IMR-90 (cell line): ENCODE results near the gene TAF11L6. TPM values are rescaled to one million over a fixed set of nuclear protein-coding genes. Genes with fewer than 3 reads are reported as not detected.

ENCODE experiments used
- ATAC-seq: fragments of 200-7000 bp; cut with Tn5 transposase; 2 replicates; pipeline ENCODE4 v1.9.1; 2020; ENCODE audit warnings: low read depth, mild to moderate bottlenecking, moderate library complexity
- BruUV-seq: library from RNA; stranded (reverse); fragments of 400-500 nt; replicated peaks from 2 replicates; lab custom pipeline; 2021; lab: Mats Ljungman, UMichigan
- CTCF ChIA-PET: fragments of 300-600 bp; formaldehyde crosslinking; extraction: SDS; loops from one replicate; lab custom pipeline; 2021; ENCODE audit warnings: antibody characterized with exemption; lab: Yijun Ruan, JAX
- POLR2A ChIA-PET: fragments of 300-600 bp; sonication (Branson Sonifier 250); formaldehyde crosslinking; loops from one replicate; lab custom pipeline; 2022; ENCODE audit warnings: antibody characterized with exemption; ENCODE audit not compliant: unreplicated experiment; lab: Charles Lee
- DNase-seq: peaks from one replicate; pipeline ENCODE4 v3.0.0; 2013
- H2AFZ ChIP-seq: replicated peaks from 2 replicates; pipeline ENCODE3; 2013; ENCODE audit warnings: low read length, mild to moderate bottlenecking; ENCODE audit not compliant: poor library complexity
- H2AK5ac ChIP-seq: 2 replicates; pipeline ENCODE4 v1.6.1; 2013; ENCODE audit warnings: low read depth, low read length, inconsistent platforms
- H2AK9ac ChIP-seq: replicated peaks from 2 replicates; pipeline ENCODE3; 2013; ENCODE audit warnings: mild to moderate bottlenecking, low read depth, low read length, moderate library complexity; ENCODE audit not compliant: poor library complexity
- H2BK120ac ChIP-seq: 2 replicates; pipeline ENCODE4 v1.6.1; 2013; ENCODE audit warnings: low read depth, low read length, inconsistent platforms
- H2BK15ac ChIP-seq: 3 replicates; pipeline ENCODE4 v1.6.1; 2013; ENCODE audit warnings: low read depth, low read length, inconsistent platforms
- H2BK20ac ChIP-seq: 2 replicates; pipeline ENCODE4 v1.6.1; 2013; ENCODE audit warnings: low read depth, mild to moderate bottlenecking, inconsistent platforms, low read length, moderate library complexity
- H2BK5ac ChIP-seq: 2 replicates; pipeline ENCODE4 v1.6.1; 2013; ENCODE audit warnings: mild to moderate bottlenecking, low read depth, low read length, inconsistent platforms; ENCODE audit not compliant: poor library complexity, severe bottlenecking
- H3K14ac ChIP-seq: replicated peaks from 2 replicates; pipeline ENCODE4 v1.6.1; 2013; ENCODE audit warnings: low read depth, low read length, inconsistent platforms
- H3K18ac ChIP-seq: 2 replicates; pipeline ENCODE4 v1.6.1; 2013; ENCODE audit warnings: low read depth, low read length, control low read depth
- H3K23ac ChIP-seq: 2 replicates; pipeline ENCODE4 v1.6.1; 2013; ENCODE audit warnings: low read depth, low read length, inconsistent platforms
- H3K27ac ChIP-seq: 2 replicates; pipeline ENCODE4 v1.5.1; 2013; ENCODE audit warnings: mild to moderate bottlenecking, control low read depth, low read length; ENCODE audit not compliant: insufficient read depth
- H3K27me3 ChIP-seq: 2 replicates; pipeline ENCODE4 v1.6.1; 2013; ENCODE audit warnings: low read length; ENCODE audit not compliant: control insufficient read depth, insufficient read depth
- H3K36me3 ChIP-seq: 2 replicates; pipeline ENCODE4 v1.6.1; 2013; ENCODE audit warnings: low read length, mixed read lengths; ENCODE audit not compliant: control insufficient read depth, insufficient read depth
- H3K4ac ChIP-seq: 2 replicates; pipeline ENCODE4 v1.6.1; 2013; ENCODE audit warnings: low read depth, low read length, inconsistent platforms
- H3K4me1 ChIP-seq: 2 replicates; pipeline ENCODE4 v1.6.1; 2013; ENCODE audit warnings: low read length, mixed read lengths; ENCODE audit not compliant: control insufficient read depth, insufficient read depth
- H3K4me2 ChIP-seq: 2 replicates; pipeline ENCODE4 v1.6.1; 2013; ENCODE audit warnings: low read depth, mild to moderate bottlenecking, control low read depth, low read length, moderate library complexity
- H3K4me3 ChIP-seq: 2 replicates; pipeline ENCODE4 v1.5.1; 2013; ENCODE audit warnings: low read depth, mild to moderate bottlenecking, control low read depth, low read length, moderate library complexity; ENCODE audit not compliant: insufficient read depth
- H3K56ac ChIP-seq: 2 replicates; pipeline ENCODE4 v1.6.1; 2013; ENCODE audit warnings: low read length, inconsistent platforms; ENCODE audit not compliant: insufficient read depth; ENCODE audit errors: extremely low read depth
- H3K79me1 ChIP-seq, 2 experiments: 2 replicates each; pipeline ENCODE4 v1.6.1; 2013; ENCODE audit warnings: low read length in 2 of 2, inconsistent platforms in 1 of 2, low read depth in 1 of 2
- H3K9ac ChIP-seq: 2 replicates; pipeline ENCODE4 v1.6.1; 2013; ENCODE audit warnings: low read depth, low read length, control low read depth
- H3K9me1 ChIP-seq: 2 replicates; pipeline ENCODE4 v1.6.1; 2013; ENCODE audit warnings: low read length, inconsistent platforms; ENCODE audit not compliant: insufficient read depth
- H3K9me3 ChIP-seq: 2 replicates; pipeline ENCODE4 v1.6.1; 2013; ENCODE audit warnings: low read length; ENCODE audit not compliant: control insufficient read depth, insufficient read depth
- H4K20me1 ChIP-seq: 2 replicates; pipeline ENCODE4 v1.6.1; 2013; ENCODE audit warnings: low read length, inconsistent platforms; ENCODE audit not compliant: insufficient read depth
- H4K5ac ChIP-seq: 2 replicates; pipeline ENCODE4 v1.6.1; 2013; ENCODE audit warnings: mild to moderate bottlenecking, low read depth, low read length, control low read depth
- H4K8ac ChIP-seq, 2 experiments: 2 replicates each; pipeline ENCODE4 v1.6.1; 2013; ENCODE audit warnings: low read depth in 2 of 2, low read length in 2 of 2, control low read depth in 1 of 2, inconsistent platforms in 1 of 2
- H4K91ac ChIP-seq: 2 replicates; pipeline ENCODE4 v1.6.1; 2013; ENCODE audit warnings: low read depth, low read length, inconsistent platforms; ENCODE audit not compliant: insufficient read depth
- BHLHE40 ChIP-seq: fragments of 150-350 bp; IDR thresholded peaks from 2 replicates; pipeline ENCODE4 v1.6.1; 2016; ENCODE audit warnings: mild to moderate bottlenecking, low read depth, low read length
- CTCF ChIP-seq: conservative IDR thresholded peaks from 2 replicates; pipeline ENCODE4 v1.5.1; 2012; ENCODE audit warnings: mild to moderate bottlenecking, low read depth, low read length, improper control_type of control experiment
- NFE2L2 ChIP-seq: fragments of 150-350 bp; IDR thresholded peaks from 2 replicates; pipeline ENCODE4 v1.6.1; 2016; ENCODE audit warnings: low read depth, mild to moderate bottlenecking, low read length
- POLR2A ChIP-seq: IDR thresholded peaks from 2 replicates; pipeline ENCODE4 v1.6.1; 2012; ENCODE audit warnings: mild to moderate bottlenecking, low read depth, low read length
- RAD21 ChIP-seq: IDR thresholded peaks from 2 replicates; pipeline ENCODE4 v1.6.1; 2012; ENCODE audit warnings: low read length, improper control_type of control experiment
- USF2 ChIP-seq: fragments of 150-350 bp; IDR thresholded peaks from 2 replicates; pipeline ENCODE4 v1.6.1; 2017; ENCODE audit warnings: mild to moderate bottlenecking, antibody characterized with exemption, low read length, low read depth
- WGBS, 2 experiments: methylation state at CpG; one replicate each; pipeline versions ENCODE4 v1.1.5 to v1.1.7; 2013; ENCODE audit warnings: missing lambda C conversion rate in 2 of 2; ENCODE audit not compliant: insufficient read length in 1 of 2; ENCODE audit errors: extremely low coverage in 2 of 2; 5-methylcytosine and 5-hydroxymethylcytosine counted together
- dilution Hi-C: fragments of 300-500 bp; cut with HindIII; formaldehyde crosslinking; loops from one replicate; pipeline ENCODE4 v1.14.3; 2018; ENCODE audit warnings: low sequenced_read_pairs; ENCODE audit not compliant: unreplicated experiment
- in situ Hi-C: fragments of 300-500 bp; cut with MboI; formaldehyde crosslinking; loops from 3 replicates; pipeline ENCODE4 v1.14.3; 2019; ENCODE audit warnings: low sequenced_read_pairs, inconsistent platforms, mixed read lengths
- intact Hi-C: fragments of 100-400 bp; cut with micrococcal nuclease; formaldehyde crosslinking; loops from 2 replicates; pipeline ENCODE4 v1.10.0; 2022
- polyA plus RNA-seq, 3 experiments: library from polyadenylated mRNA; depleted of rRNA; stranded (reverse); fragments of >200 nt; gene quantifications; 2 replicates each; pipeline ENCODE4 v1.2.3, GENCODE V29; 2012; ENCODE audit warnings: low replicate concordance in 1 of 3
- total RNA-seq: library from RNA; depleted of rRNA; stranded (reverse); fragments of >200 nt; gene quantifications from 2 replicates; pipeline ENCODE4 v1.2.3, GENCODE V29; 2012

Gene TAF11L6
- total and polyA plus RNA-seq, 2 of the 4 experiments (the other 2 are of a cell fraction): not detected

- Histone ChIP-seq H3K27ac (no peak overlapping the region), H2AK5ac (no peak overlapping the region), H4K5ac (no peak overlapping the region), H3K23ac (no peak overlapping the region), H3K4me2 (no peak overlapping the region), H3K18ac (no peak overlapping the region), H3K4me1 (no peaks in the 10 kb centered on the region), H2BK5ac (no peak overlapping the region), H3K4ac (no peak overlapping the region), H3K14ac (no peak overlapping the region), H3K9ac (no peak overlapping the region), H2BK20ac (no peak overlapping the region), H3K27me3 (peaks cover 6% of the 10 kb centered on the region), H4K91ac (no peak overlapping the region), H2BK120ac (no peak overlapping the region), H4K20me1 (no peaks in the 10 kb centered on the region), H2AFZ (no peak overlapping the region), H3K9me3 (no peaks in the 10 kb centered on the region), H3K36me3 (no peaks in the 10 kb centered on the region), H3K79me1 (no peaks in the 10 kb centered on the region), H3K9me1 (no peaks in the 10 kb centered on the region), H2AK9ac (no peak overlapping the region), H3K4me3 (no peak overlapping the region), H4K8ac (no peak overlapping the region), H3K56ac (no peak overlapping the region), H2BK15ac (no peak overlapping the region)
- DNase-seq (no peak), ATAC-seq (no peak)
- BruUV-seq: no TSS peak
- POLR2A ChIA-PET: no interaction called here
- intact Hi-C loops (no loop called here), dilution Hi-C loops (no loop called here), in situ Hi-C loops (no loop called here)
- CTCF ChIA-PET: no interaction called here
- no CpG with 5 or more reads among the region's 3 CpGs for WGBS, 2 experiments
- TF ChIP-seq USF2 (no peak), NFE2L2 (no peak), CTCF (no peak), BHLHE40 (no peak), POLR2A (no peak), RAD21 (no peak)
These were observed 35.7 kb upstream of the TAF11L6 start for GRCh38 chr5:17492770-17493169.
